Upper lobe of left lung (tissue), 4 donors: Measurements from ENCODE around the gene RTP4.

Source experiments
- CTCF ChIP-seq, 6 experiments: fragments of 450-650 bp in 4 of 6; fragments of 200-600 bp in 2 of 6; sonication (generic) in 2 of 6; IDR thresholded peaks; one replicate each; pipeline ENCODE4 v1.5.1; 2016 to 2019; ENCODE audit warnings: antibody characterized with exemption in 6 of 6
- POLR2A ChIP-seq, 4 donors: fragments of 450-650 bp; IDR thresholded peaks; one replicate each; pipeline ENCODE4 v1.5.1; 2016 to 2017; ENCODE audit warnings: antibody characterized with exemption in 4 of 4, mild to moderate bottlenecking in 2 of 4
- POLR2AphosphoS5 ChIP-seq, 2 donors: sonication (generic); formaldehyde crosslinking; IDR thresholded peaks; one replicate each; pipeline ENCODE4 v1.5.1; 2017; ENCODE audit warnings: antibody characterized with exemption in 2 of 2

DNA sequence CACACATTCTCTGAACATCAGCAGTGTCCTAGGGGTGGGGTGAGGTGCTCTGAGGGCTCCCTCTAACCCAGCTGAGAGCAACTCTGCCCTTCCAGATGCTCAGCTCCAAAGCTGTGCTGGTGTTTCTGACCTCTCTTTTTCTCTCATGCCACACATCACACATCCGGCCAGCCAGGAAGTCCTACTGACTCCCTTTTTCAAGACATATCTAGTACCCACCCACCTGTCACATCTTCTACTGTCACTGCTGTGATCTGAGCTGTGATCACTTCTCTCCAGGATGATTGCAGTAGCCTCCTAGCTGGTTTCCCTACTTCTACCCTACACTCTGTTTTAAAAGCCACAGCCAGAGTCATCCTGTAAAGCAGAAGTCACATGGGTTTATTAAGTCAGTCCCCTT is 46.4 kb upstream of the RTP4 start:
- TF ChIP-seq CTCF (IDR thresholded peaks at IDR 0.05) (no peak), POLR2AphosphoS5 (IDR thresholded peaks at IDR 0.05) (no peak), POLR2A (IDR thresholded peaks at IDR 0.05) (no peak)
